NOMO-1 treated with DMSO at 0.1 percent for 48 hours (cell line): ENCODE measurements around the gene AFF3.

Source experiments
- DNase-seq: peaks from one replicate; lab custom pipeline; 2025; ENCODE audit not compliant: unreplicated experiment; lab: John Stamatoyannopoulos, UW

AFF3 gene

DNA sequence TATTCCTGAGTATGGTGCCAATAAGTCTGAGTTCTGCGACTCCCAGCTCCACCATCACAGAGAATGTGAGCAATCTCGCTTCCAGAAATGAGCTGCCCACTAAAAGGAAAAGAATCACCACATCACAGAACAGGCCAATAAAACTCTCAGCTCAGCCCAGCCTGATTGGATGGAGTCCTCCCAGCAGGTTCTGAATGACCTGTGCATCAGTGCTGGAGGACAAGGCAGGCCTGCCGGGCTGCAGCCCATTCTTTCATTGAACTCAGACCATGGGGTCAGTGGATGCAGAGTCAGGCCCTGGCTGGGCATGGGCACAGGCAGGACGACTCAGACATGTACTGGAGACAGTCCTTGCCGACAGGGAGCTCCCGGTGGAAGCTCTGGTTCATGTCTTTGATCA is 519.9 kb downstream of the AFF3 start:
- DNase-seq: no peak

DNA sequence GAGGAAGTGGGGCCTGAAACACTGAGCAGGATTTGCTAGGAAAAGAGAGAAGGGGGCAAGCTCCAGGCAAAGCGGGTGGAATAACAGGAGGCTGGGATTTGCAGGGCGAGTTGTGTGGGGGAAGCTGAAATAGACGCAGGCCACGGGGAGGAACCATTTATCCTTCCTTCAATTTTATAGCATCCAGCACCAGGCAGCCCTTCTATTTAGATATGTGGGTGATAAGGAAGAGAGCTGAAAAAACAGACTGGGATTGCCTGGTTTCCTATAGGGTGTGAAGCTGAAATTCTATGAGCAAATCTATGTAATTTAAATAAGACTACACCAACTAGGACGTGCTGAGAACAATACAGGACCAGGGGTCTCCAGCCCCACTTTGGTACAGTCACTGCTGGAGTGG is 520.6 kb downstream of the AFF3 start:
- DNase-seq: no peak

DNA sequence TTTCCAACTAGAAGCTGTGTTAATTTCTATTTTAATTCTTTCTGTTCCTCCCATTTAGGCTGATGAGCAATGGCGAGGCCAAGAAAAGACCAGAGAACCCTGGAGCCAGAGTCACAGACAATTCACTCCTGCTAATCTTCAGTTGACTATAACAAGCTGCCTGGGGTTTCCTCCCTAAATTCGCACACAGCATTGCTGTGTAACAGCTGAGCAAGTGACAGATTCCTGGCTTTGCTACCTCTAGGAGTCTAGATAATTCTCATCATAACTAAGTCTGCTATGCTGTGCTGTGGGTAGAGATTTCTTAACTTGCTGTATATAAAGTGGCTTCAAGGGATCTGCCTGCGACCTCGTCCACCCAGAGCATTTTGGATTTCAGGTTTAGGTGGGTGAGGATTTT is 521.3 kb downstream of the AFF3 start:
- DNase-seq: no peak

DNA sequence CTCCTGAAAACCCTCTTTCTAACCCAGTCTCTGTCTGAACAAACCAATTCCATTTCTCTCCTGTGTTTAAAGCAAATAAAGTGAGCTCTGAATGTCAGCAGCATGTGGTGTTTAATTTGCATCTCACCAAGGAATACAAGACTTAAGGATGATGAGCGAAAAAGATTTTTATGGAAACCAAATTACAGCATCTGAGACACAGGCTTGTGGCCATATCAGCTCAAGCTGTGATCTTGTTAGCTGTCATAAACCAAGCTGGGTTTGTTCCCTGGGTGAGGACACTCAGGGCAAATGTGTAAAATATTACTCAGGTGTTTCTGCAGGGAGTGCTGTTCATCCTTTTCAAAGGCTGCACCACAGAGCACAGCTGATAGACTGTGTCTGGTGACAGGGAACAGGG is 523.2 kb downstream of the AFF3 start:
- DNase-seq: no peak

DNA sequence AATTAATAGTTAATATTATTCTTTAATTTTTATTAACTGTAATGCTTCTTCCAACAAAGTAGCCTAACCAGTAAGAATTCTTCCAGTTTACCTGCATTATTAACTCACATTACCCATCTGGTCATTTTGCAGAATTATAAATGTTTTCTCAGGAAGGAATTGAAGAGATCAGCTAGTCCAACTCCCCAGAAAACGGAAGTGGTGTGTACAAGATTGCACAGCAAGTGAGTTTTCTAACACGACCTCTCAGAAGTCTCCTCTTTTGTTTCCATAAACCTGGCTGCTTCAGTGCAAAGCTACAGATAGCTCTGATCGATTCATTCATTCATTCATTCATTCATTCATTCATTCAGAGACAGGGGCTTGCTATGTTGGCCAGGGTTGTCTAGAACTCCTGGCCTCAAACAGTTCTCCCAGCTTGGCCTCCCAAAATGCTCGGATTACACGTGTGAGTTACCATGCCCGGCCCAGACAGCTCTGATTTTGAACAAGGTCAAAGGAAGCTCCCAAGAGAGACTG is 523.8 kb downstream of the AFF3 start:
- no peak for DNase-seq

DNA sequence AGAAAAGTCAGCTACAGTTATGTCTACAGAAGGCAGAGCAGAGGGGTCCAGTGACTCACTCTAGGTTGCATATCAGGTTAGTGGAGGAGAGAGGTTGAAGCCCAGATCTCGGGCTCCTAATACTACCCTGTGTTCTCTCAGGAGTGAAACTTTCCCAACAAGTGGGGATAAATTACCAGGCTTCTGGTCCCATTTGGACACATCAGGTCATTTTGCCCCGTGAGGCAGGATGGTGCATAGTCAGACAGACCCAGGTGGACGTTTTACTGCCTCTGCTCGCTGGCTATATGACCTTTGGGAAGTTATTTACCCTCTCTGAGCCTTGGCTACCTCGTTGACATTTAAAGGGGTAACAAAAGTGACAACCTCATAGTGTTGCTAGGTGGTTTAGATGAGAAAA is 524.6 kb downstream of the AFF3 start:
- no peak for DNase-seq

DNA sequence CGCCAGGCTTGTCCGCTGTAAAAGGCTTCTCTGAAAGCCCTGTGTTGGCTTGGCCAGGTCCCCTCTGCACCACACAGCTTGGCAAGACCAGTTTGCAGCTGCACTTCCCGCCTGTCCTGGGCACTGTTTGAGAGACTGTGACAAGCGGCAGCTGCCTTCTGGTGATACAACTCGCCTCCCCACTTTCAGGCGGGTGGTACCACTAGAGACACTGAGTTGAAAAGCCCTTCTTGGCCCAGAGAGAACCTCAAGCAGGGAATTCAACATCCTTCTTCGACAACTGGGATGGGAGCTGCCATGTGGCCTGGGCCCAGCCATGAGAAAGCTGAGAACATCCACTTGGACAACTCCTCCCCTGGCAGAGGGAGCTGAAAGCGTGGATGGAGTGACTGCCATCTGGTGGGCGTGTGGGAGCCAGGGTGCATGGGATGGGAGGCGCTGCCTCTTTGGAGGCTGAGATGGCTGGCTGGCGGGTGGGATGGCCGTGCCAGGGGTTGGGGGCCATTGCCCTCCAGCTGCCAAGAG is 527.1 kb downstream of the AFF3 start:
- DNase-seq: no peak

DNA sequence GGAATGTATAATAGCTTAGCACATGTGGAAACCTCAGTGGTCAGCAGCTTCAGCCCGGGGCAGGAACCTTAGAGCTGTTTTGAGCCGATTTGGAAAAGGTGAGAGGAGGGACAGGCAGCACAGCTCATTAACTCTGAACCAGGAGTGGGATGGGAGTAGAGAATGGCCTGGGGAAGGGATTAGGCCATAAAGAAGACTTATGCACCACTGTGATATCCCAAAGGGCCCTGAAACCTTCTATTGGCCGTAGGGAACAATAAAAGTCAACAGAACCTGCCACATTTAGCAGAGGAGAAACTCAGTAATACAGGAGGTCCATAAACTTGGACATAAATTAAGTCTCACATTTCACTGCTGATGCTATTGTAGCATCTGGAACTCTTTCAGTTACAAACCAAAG is 528.4 kb downstream of the AFF3 start:
- no peak for DNase-seq

DNA sequence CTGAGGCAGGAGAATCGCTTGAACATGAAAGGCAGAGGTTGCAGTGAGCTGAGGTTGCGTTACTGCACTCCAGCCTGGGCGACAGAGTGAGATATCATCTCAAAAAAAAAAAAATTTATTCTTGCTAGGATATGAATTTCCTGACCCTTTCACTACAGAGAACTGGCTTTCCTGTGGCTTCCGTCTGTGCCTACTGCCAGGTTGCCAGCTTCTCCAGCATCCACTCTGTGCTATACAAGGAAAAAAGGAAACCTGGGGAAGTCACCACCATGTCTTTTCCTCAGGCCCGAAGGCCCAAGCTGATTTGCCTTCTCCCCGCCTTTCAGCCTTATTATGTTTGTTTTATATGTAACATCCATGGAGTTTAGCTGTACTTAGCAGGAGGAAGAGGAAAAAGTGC is 530.6 kb downstream of the AFF3 start:
- no peak for DNase-seq

DNA sequence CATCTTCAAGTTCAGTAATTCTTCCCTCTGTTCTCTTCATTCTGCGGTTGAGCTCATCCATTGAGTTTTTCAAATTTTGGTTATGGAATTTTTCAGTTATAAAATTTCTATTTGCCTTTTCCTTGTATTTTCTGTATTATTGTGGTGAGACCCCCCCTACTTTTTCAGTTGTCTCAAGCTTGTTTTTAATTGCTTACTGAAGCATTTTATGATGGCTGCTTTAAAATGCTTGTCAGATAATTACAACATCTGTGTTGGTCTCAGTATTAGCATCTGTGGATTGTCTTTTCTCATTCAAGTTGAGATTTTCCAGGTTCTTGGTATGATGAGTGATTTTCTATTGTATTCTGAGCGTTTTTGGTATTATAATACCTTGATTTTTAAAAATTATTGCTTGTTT is 531.4 kb downstream of the AFF3 start:
- no peak for DNase-seq

DNA sequence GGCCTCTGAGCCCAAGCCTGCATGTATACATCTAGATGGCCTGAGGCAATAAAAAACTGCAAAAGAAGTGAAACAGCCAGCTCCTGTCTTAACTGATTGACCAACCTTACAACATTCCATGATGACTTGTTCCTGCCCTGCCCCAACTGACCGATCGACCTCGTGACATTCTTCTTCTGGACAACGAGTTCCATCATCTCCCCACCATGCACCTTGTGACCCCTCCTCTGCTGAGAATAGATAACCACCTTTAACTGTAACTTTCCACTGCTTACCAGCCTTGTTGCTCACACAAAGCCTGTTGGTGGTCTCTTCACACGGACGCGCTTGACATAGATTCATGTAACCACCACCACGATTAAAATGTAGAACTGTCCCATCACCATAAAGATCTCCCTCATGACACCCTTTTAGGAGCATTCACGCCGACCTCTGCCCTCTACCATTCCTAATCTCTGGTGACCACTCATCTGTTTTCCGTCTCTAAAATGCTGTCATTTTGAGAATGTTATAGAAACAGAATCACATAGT is 532.5 kb downstream of the AFF3 start:
- no peak for DNase-seq

DNA sequence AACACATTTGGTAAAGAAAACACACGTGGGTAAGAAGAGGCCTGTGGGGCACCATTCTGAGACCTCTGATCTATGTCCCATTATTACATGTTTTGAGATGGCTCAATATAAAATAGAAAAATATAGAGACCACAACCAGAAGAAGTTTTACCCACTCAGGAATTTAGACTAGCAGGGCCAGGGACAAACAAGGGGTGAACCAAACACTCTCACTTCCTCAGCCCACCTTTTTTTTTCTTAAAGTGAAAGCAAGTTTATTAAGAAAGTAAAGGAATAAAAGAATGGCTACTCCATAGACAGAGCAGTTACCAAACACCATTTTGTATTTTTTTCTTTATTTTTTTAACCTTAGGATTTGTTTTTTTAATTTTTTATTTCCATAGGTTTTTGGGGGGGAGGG is 533.5 kb downstream of the AFF3 start:
- DNase-seq: no peak

DNA sequence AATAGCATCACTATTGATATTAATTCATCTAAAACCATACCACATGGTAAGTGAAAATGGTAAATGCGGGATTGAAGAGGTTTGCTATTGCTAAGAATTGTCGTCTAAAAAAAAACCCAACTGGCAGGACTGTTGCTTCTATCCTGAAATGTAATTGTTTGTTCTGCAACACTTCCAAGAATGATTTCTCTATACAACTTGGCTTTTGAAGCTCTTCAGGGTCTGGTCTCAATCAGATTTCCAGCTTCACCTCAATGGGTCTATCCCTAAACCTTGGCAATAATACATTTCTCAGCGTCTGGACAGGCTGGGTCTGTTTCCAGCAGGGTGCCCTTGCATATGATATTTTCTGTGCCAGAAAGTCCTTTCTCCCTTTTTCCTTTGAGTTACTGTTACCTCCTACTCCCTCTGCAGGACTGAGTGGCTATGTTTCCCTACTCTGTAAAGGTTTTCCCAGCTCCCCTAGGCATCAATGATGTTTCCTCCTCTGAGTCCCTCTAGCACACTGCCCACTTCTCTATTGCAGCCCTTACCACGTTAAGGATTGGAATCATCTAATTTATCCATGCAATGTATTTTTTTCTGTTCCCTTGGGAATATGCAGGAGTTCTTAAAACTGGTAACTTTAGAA is 534.4 kb downstream of the AFF3 start:
- DNase-seq: no peak

DNA sequence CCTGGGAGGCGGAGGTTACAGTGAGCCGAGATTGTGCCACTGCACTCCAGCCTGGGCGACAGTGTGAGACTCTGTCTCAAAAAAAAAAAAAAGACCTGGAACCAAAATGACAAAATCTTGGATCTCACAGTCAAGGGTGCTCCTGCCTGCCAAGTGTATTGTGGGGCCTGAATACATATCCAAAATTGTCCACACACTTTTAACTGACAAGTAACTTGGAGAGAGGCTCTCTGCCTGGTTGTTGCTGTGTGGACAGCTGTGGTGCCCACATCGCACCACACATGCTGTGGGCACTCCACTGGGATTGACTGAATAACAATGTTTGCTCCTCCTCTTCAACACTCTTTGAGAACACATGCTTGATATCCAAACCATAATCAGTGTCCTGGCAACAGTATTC is 534.9 kb downstream of the AFF3 start:
- no peak for DNase-seq

DNA sequence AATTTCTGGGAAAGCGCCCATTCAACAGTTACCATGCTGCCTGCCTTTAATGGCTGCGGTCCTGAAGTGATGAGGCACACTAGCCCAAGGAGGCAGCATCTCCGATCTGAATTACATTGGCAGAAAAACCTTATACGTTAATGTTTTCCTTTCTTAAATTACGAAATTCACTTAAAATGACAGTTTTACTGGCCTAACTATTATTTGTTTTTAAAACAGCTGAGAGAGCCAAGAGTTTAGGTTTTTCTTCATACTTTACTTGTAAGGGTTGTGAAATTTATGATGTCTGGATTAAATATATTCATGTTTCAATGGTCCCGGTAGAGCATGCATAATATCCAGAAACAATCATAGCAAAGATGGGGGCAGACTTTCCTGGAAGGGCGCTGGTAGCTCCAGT is 537.4 kb downstream of the AFF3 start:
- DNase-seq: no peak

DNA sequence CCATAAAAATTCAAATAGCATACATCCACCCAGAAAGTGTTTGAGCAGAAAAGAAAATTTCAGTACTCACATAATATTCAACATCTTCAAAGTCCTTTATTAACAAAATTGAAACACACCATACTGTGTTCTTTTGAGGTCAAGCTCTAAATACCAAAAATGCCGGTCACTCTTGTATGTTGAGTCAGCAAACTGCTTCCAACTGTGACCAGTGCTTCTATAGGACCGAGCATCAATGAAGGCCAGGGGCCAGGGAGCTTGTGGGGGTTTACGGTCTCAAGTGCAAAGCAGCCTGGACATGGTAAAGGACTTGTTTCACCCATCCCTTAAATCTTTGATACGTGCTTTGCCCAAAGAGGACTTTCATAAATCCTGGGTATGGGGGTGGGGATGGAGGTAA is 539.9 kb downstream of the AFF3 start:
- DNase-seq: no peak

DNA sequence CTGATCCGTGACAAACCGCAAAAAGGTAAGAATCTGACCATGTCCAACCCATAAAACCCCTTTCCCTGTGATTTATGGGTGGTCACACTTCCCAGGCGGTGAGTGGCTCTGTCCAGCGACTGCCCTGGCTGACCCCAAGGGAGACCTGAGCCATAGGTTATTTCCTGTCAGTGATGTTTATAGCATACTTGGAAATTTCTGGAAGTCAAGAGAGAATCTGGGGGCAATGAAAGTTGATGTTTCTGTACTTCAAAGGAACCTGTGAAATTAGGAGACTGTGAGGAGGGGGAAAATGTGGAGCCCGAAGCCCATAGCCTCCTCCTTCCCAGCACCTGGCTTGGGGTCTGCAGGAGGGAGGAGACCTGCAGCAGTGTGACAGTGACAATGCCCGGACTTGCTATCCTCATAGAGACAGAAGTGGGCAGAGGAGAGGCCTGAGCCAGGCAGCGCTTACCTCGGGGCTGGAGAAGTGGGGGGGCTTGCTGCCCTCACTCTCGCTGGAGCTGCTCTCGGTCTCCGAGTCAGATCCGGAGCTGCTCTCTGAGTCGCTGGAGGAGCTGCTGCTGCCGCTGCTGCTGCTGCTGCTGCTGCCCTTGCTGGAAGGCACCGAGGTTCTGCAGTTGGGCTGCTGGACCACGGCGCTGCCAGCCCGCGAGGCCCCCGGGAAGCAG is 541.3 kb downstream of the AFF3 start:
- no peak for DNase-seq

DNA sequence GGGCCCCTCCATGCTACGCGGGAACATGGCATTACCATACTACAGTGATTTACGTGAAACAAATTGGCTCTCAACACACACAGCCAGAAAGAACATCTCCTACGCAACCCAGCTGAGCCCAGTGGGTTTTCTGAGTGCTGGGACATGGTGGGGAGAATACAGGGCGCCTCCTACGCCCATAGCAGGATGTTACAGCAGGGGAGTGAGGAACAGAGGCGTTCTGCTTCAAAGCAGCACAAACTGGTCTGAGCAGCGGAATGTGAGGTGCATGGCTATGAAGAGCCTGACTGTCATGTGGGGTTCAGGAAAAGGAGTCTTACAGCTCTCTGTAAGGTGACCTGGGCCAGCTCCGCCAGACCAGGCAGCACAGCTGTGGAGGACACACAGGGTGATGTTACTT is 543.9 kb downstream of the AFF3 start:
- DNase-seq: no peak

DNA sequence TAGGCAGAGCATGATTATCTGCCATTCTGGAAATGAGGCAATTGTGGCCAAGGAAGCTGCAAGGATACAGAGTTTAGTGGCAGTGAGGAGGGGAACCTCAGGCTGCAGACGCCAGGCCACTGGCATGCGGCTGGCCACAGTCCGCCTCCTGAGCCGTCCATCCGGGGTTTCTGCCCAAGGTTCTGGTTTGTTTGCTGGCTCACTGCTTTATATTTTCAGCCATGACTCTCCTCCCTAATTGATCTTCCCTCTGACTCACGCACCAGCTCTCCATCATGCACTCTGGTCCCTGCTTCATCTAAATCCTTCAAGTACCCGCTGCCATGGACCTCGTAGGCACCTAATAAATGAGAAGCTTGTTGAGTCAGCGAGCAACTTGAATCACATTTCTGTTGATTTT is 544.8 kb downstream of the AFF3 start:
- no peak for DNase-seq

DNA sequence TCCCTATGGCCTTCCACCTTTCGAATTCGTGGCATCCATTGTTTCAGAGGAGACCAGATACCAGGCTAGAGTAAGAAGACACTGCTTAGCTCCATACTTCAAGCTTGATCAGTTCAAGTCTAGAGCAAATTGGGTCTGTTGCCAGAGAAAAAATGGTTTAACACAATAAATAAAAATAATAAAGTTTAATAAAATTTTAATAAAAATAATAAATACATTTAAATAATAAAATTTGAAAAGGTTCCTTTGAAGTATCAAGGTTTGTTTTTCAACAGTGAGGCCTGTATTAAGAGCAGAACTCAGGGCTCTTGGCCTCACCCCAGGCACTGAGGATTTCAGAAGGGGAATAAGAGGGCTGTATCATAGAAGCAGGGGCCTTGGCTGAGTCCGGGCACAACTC is 547.0 kb downstream of the AFF3 start:
- DNase-seq: no peak

DNA sequence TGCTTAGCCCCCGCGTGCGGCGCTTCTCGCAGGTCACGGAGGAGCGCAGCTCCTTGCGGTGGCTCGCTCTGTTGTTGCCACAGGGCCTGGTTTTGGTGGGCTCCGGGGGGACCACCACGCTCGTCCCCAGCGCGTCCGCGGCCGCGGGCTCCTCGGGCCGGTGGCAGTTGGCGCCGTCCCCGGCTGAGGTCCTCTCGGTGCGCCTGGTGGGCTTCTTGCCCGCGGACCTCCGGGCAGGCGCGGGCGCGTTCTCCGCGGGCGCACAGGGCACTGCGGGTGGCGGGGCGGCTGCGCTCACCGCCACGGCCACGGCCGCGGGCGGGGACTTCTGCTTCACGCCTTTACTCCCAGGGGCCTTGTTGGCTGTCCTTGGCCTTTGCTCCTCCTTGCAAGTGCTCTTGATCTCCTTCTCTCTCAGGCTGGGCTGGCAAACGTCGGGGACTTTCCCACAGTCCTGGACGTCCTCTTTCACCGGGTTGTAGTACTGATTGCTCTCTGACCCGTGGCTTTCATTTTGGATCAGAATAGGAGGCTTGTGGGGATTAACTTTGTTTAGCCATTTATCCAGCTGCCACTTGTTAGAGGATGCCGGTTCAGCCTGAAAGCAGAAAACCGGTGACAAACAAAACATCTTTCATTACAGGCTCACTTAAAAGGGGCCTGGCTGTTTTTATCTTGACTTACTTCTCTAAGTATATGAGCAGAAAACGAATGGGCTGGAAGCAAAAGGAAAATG is 548.5 kb downstream of the AFF3 start:
- no peak for DNase-seq

DNA sequence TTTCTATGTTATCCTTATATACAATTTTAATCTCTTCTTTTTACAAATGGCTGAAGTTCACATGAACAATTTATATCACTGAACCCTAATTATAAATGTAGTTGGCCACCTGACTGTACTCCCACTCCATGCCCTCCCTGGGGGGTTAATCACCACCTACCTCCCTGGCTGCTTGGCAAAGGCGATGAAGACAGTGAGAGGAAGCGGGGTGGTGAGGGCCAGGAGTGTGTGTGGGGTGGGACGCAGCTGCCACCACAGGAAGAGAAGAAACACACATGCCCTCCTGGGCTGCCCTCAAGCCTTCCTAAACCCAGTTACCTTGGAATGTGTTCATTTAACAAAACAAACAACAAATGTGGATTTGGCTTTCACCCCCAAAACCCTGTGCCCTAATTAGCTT is 565.6 kb downstream of the AFF3 start:
- no peak for DNase-seq
